Right lobe of liver (tissue), 4 donors: ENCODE measurements around the gene IL36G.

ENCODE experiments used
- CTCF ChIP-seq, 4 donors: fragments of 200-600 bp in 3 of 4; fragments of 450-650 bp in 1 of 4; IDR thresholded peaks; one replicate each; pipeline versions ENCODE4 v1.5.1 to v1.8.0; 2016 to 2022; ENCODE audit warnings: antibody characterized with exemption in 4 of 4, mild to moderate bottlenecking in 2 of 4
- POLR2A ChIP-seq: fragments of 450-650 bp; IDR thresholded peaks from one replicate; pipeline ENCODE4 v1.6.1; 2017; ENCODE audit warnings: antibody characterized with exemption, mild to moderate bottlenecking
- donor health status: DM: no; HTN: no; CAD: no.
- donor health status: DM: no; HTN: no; CAD: no.
- donor health status: DM: no; HTN: yes; CAD: no.

- TF ChIP-seq CTCF (IDR thresholded peaks at IDR 0.05) (no peak), POLR2A (no peak)
These were observed 11.8 kb downstream of the IL36G start for GRCh38 chr2:112989611-112990010.
